Activated CD4-positive, alpha-beta T cell treated with anti-CD3 and anti-CD28 coated beads, Interleukin-2, amount 50 U/mL, for 1 hour (primary cell): ENCODE results near the gene DMKN.
A peak's percentile ranks its signal among the peaks of the same experiment; 100 is the strongest.

ENCODE experiments used
- DNase-seq: peaks from one replicate; pipeline ENCODE4 v3.0.0-alpha.2; 2020

The DMKN gene

DNA sequence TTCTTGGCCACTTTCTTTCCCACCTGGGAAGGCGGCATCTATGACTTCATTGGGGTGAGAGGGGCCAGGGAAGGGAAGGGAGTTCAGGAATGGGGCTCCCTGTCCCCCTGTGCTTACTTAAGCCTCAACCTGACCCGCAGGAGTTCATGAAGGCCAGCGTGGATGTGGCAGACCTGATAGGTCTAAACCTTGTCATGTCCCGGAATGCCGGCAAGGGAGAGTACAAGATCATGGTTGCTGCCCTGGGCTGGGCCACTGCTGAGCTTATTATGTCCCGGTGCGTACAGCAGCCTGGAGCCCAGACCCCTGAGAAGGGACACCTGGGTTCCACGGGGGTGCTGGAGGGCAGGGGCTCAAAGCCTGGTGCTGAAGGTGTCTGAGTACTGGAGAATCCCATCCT, 33.1 kb upstream of the DMKN start:
- no peak for DNase-seq

- peak; percentile 28 for DNase-seq
Observed at GRCh38 chr19:35545855-35546381, 32.5 kb upstream of the DMKN start.

DNA sequence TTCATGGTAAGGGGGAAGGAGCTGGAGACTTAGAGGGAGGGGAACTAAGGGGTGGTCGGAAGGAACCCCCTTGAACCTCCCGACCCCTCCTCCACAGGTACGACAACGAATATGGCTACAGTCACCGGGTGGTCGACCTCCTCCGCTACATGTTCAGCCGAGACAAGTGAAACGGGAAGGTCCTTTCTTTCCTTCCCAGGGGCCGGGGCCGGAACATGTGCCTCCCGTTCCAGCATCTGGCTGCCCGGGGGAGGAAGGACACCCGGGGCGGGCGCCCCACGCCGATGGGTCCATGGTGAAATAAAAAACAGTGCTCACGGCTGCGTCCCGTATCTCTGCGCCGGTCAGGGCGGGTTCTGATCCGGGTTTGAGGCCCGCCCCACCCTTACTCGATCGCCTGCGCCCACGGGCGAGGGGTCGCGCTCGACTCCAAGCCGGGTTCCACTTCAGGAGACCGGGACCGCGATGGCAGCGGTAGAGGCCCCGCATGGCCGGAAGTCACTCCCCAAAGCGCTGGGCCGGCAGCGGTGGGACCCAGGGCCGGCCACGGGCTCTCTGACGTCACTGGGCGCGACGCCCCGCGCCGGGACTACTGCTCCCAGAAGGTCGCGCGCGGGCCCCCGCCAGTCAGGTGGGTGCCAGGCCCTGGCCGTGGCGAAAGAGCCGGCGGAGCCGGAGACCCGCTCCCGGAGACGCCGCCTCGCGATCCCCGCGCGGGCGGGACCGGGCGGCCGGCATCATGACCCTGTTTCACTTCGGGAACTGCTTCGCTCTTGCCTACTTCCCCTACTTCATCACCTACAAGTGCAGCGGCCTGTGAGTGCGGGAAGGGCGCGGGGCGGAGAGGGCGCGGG, 31.8 kb upstream of the DMKN start, which contains the start of gene TMEM147:
Gene TMEM147 (plus strand): TSS at position 626 of the 854 bp plus-strand sequence. CDS start 114 bp downstream, at position 740.
- DNase-seq: peak; percentile 74

DNA sequence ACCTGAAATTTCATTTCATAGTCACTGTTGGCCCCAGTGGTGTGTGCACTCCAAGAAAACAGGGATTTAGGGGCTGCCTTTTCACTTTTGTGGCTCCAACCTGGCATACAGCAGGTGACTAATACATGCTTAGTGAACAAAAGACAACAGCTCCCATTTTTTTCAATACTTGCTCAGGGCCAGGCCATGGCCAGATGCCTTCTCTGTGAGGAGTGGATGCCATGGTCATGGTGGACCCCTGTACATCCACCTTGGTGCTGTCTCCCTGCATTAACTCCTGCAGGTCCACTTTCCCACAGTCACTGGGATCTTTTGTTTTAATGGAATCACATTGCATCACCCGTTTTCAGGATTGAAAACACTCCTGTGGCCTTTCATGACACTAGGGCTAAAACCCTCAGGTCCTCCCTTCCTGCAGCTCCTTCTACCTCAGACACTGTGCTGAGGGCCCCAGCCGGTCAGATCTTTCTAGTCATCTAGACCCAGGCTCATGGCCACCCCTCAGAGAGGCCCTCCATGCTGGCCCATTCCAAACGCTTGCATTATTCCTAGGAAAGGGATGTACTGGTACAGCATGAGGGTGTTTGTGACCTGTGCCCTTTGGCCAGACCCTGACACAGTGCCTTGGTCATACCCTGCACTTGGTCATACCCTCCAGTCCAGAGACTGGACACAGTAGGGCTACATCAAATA, 30.8 kb upstream of the DMKN start:
- no peak for DNase-seq

DNA sequence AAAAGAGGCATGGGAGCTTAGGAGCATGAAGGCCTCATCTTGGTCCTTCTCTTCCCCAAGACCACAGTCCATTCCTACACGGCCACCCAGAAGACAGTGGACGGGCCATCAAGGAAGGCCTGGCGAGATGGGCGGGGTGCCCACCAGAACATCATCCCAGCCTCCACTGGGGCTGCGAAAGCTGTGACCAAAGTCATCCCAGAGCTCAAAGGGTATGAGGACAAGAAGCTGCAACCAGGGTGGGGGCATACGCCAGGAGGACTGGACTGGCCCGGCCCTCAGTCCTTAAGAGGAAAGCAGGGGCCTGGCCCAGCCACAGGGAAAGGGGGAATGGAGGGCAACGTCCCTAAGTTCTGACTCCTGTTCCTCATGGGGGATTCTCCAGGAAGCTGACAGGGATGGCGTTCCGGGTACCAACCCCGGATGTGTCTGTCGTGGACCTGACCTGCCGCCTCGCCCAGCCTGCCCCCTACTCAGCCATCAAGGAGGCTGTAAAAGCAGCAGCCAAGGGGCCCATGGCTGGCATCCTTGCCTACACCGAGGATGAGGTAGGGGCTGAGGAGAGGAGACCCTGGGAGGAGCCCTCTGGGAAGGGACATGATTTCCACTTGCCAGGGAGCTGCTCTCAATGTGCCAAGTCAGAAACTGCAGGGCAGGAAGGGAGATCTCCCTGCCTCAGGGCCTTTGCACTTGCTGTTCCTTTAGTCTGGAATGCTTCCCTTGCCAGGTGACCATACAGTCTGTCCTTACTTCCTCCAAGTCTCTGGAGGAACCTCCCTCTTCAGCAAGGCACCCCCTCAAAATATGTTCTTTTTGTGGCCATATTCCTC, 30.0 kb upstream of the DMKN start:
- no peak for DNase-seq

DNA sequence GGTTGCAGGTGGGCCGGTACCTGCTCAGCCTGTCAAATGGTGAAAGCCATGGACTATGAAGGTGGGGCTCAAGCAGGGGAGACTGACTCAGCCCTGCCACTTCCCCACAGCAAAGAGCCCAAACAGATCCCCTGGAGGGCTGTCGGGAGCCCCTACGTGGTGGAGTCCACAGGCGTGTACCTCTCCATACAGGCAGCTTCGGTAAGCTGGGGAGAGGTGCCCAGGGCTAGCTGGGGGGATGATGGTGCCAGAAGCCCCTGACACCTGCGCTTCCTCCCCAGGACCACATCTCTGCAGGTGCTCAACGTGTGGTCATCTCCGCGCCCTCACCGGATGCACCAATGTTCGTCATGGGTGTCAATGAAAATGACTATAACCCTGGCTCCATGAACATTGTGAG, 28.8 kb upstream of the DMKN start:
- DNase-seq: no peak

GRCh38 chr19:35540356-35540927, 27.0 kb upstream of the DMKN start:
- no peak for DNase-seq

- no peak for DNase-seq
Observed at GRCh38 chr19:35539850-35540249, 26.4 kb upstream of the DMKN start.

- no peak for DNase-seq
Observed at GRCh38 chr19:35539314-35539713, 25.9 kb upstream of the DMKN start.

- DNase-seq: no peak
Observed at GRCh38 chr19:35534803-35535480, 21.5 kb upstream of the DMKN start.

DNA sequence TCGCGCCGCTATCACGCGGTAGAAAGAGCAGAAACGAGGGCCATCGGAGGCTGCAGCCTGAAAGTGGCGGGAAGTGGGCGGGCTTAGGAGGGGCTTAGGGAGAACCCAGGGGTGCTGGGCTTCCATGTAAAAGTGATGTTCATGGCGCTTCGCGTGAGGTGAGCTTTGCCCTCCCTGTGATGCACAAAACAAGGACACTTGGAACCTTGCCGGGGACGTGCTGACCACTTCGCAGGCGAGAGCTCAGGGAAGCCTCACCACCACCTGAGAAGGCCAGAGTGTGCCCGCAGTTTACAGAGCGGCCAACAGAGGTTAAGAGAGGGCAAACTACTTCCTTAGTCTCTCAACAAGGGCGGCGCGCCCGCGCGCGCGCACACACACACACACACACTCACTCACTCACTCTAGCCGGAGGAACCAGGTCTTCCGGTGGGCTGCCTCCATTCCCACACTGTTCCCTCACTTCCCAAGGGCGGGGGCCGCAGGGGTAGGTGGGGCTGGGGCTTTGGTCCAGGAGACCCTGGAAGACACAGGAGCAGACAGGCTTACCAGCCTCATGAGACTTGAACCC, 20.5 kb upstream of the DMKN start:
- peak; percentile 24 for DNase-seq

- DNase-seq: no peak
Observed at GRCh38 chr19:35533201-35533821, 19.9 kb upstream of the DMKN start, which contains the start of gene GAPDHS. TSS of gene GAPDHS (plus strand) at chr19:35533456. CDS start at chr19:35533528, 72 bp downstream.

DNA sequence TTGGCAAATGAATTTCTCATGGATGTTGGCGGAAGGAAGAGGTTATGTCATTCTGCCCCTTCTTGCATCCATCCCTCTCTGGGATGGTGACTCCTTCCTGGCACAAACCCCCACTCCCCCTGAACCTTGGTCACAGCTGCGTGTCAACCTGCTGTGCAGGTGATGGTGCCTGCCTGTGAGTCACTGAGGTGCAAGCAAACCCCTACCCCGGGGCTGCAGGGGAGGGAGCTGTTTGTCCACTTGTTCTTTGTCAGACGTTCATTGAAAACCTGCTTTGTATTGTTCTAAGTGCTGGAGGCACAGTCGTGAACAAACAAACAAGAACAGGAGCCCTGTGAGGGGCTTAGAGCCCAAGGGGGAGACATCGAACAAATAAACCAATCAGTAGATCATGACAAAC, 17.8 kb upstream of the DMKN start:
- no peak for DNase-seq

GRCh38 chr19:35529241-35530218, 16.1 kb upstream of the DMKN start:
- DNase-seq: no peak

DNA sequence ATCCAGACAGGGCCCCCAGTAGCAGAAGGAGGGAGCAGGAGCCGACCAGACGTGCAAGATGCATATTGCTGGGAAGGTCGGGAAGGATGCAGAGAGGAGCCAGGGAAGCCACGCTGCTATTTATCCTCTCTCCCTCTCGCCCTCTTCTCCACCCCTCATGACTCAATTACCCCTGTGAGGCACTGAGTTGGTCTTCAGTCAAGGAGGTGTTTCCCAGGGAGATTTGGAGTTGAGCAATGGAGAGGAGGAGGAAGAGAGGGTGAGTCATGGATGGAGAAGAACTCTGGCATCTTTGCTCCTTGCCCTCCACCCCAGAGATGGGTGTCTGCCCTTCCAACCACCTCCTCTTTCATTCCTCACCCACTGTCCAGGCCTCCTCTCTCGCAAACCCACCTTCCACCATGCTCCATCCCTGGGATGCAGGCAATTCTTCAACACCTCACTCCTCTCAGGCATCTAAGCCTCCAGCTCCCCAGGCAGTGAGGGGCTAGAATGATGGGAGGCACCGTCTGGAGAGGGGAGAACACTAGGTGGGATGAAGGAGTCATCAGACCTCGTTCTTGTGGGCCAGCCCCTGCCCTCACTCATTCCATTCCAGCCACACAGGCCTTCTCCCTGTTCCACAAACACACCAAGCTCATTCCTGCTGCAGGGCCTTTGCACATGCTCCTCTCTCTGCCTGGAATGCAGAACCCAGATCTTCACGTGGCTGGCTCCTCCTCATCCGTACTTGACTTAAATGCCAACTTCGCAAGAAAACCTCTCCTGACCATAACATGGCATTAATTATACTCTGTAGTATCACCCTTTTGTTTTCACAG, 15.0 kb upstream of the DMKN start, which contains the start of gene SBSN:
Gene SBSN (minus strand): TSS at position 94 of the 821 bp plus-strand sequence. CDS start 30 bp downstream, at position 64.
- DNase-seq: no peak

GRCh38 chr19:35525873-35526272, 12.4 kb upstream of the DMKN start:
- no peak for DNase-seq

DNA sequence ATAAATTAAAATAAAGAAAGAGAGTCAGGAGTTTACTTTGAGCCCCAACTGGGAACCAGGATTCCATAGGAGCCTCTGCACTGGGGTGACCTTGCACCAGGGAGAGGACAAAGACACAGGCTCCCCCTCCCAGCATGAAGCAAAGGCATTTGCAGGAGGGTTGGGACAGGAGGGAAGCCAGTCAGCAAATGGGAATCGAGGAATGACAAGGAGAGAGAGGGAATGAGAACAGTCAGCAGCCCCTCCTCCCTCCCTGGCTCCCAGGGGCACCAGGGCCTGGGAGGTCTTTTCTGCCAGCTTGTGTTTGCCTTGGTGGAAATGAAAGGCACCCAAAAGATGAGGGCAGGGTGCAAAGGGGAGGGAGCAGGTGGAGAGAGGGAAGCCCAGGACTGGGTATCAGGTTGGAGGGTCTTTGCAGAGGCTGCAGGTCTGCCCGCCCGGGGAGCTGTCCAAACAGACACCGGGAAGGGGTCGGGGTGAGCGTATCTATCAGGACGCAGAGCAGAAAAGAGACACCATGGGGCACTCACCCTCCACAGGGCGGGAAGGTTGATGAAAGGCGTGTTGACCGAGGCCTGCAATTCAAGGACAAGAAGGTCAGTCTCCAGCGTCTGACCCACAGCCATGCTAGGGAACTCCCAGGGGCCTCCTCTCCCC, 10.9 kb upstream of the DMKN start:
- DNase-seq: no peak

DNA sequence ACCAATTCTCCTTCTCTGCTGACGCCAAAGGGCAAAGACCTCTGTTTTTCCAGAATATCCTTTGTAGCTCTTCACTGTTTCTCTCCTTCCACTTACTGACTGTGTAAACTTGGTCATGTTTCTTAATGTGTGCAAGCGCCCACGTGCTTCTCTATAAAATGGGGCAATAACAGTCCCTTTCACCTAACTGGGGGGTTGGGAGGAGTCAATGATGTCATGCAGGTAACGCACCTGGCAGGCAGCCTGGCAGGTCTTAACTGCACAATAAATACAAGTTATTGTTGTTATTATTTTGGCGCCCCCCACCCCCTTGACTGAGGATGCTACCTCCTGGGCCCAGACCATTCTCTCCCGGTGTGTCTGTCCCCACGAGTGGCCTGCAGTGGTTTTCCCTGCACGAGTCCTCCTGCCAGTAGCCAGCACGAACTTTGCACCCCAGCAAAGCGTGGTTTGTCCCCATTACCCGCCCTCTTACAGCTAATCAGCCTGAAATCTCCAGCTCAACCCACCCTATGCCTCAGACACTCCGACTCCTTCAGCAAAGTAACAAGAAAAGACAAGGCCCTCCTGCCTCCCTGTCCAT, 9.4 kb upstream of the DMKN start:
- DNase-seq: no peak
